Measurements from ENCODE around the gene POGLUT3.

Gene POGLUT3

GRCh38 chr11:108500721-108501120 is 2.5 kb upstream of the POGLUT3 start:
- DNase-seq (ENCODE audit: low spot score) = no peak

GRCh38 chr11:108500169-108500568 is 2.0 kb upstream of the POGLUT3 start:
- DNase-seq (ENCODE audit: low spot score) = no peak

GRCh38 chr11:108498816-108499408 is 728 bp upstream of the POGLUT3 start:
- DNase-seq (ENCODE audit: low spot score) = no peak

DNA sequence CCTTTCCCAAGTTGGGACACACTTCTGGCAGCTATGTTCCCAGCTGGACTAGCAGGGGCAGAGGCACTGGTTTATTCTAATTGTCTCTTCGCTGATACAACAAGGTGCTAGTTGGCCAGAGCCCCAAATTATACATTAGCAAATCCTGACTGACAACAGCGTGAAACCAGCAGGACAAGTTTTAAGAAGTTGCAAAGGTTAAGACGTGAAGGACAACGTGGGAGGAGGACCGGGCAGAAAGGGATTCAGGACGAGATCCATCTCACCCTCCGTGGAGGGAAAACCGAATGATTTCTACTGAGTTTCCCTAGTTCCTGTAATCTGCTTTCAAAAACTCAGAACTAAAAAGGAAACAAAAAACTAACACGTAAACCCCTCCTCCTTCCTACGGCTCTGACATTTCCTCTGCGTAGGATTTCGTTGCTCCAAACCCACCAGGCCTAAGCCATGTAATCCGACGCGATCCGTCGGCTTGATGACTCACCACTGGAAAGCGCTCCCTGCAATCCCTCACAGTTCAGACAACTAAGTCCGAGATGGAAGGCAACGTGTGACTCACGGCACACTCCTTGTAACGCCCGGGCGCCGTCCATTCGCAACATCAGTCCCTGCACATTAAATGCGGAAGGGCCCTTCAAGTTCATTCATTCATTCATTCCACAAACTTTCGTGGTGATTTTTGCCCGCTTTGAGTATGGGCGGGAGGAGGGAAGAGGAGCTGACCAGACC is 703 bp downstream of the POGLUT3 start:
- peak; percentile 94 for DNase-seq (ENCODE audit: low spot score)

DNA sequence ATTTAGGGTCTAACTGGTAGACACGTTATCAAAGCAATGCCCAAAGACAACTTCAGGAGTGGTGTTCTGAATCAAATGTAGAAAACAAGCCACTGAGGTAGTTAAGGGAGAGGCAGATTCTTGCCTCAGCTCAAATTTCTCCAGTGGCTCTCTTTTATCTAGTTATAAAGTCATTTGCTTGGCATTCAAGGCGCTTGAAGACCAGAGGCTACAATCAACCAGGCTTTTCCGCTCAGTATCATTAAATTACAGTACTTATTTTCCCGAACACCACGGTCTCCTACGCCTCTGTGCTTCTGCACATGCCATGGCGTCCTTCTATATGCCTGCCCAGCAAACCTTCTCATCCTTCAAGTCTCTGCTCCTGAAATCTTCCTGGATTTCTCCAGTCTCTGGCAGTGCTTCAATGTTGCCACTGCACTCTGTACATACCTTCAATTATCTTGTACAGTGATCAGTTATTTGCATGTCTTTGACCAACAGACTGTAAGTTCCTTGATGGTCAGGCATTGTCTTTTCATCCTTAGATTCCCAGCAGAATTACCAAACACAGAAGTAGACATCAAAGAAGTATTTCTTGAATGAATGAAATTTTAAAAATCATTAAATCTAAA is 1.4 kb downstream of the POGLUT3 start:
- peak; percentile 21 for DNase-seq (ENCODE audit: low spot score)

GRCh38 chr11:108495326-108495725 is 2.9 kb downstream of the POGLUT3 start:
- no peak for DNase-seq (ENCODE audit: low spot score)

DNA sequence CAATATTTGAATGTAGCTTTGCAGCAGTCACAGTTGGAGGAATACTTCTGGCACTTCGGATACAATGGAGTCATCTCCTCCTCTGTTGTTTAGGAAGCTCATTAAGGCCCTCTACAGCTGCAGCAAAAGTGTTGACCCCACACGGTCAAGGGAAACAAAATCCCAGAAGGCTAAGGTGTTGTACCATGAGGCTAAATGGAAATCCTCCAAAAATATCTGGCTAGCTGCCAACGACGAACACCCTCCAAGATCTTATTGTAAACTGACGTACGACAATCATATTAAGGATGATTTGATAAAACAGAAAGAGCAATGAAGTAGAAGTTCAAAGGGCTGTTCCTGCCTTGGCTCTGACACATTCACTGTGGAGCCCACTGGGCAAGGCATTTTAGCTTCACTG is 4.0 kb downstream of the POGLUT3 start:
- DNase-seq (ENCODE audit: low spot score) = no peak

DNA sequence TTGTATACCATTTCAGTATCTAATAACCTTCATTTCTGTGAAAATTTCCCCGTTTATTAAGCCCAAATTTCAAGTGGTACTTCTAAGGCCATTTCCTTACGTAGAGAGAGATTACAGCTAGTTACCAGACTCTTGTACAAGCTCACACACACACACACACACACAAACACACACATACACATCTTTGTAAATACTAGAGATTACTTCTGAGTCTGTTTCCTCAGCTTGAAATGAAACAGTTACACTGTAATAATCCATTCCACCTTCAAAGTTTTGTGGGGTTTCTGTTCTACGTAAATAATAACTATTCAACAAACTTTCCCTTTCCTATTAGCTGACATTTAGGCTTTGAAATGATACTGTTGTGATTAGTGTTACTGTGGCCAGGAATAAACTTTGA is 6.2 kb downstream of the POGLUT3 start:
- no peak for DNase-seq (ENCODE audit: low spot score)

DNA sequence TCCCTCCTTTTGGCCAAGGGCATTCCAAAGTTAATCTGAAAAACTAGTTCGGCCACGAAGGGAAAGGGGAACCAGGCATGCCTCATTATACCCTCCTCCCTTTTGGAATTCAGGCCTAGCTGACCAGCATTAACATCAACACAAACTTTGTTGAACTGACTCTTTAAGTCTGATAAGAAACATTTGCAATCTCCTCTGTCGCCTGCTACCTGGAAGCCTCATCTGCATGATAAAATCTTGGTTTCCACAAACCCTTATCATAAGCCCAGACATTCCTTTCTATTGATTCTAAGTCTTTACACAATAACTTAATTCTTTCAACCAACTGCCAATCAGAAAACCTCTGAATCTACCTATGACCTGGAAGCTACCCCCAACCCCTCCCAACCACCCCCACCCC is 11.4 kb downstream of the POGLUT3 start:
- no peak for DNase-seq (ENCODE audit: low spot score)

GRCh38 chr11:108486331-108486730 is 11.9 kb downstream of the POGLUT3 start:
- no peak for DNase-seq (ENCODE audit: low spot score)

- no peak for DNase-seq (ENCODE audit: low spot score)
Measured at GRCh38 chr11:108483163-108483562, 15.0 kb downstream of the POGLUT3 start.

DNA sequence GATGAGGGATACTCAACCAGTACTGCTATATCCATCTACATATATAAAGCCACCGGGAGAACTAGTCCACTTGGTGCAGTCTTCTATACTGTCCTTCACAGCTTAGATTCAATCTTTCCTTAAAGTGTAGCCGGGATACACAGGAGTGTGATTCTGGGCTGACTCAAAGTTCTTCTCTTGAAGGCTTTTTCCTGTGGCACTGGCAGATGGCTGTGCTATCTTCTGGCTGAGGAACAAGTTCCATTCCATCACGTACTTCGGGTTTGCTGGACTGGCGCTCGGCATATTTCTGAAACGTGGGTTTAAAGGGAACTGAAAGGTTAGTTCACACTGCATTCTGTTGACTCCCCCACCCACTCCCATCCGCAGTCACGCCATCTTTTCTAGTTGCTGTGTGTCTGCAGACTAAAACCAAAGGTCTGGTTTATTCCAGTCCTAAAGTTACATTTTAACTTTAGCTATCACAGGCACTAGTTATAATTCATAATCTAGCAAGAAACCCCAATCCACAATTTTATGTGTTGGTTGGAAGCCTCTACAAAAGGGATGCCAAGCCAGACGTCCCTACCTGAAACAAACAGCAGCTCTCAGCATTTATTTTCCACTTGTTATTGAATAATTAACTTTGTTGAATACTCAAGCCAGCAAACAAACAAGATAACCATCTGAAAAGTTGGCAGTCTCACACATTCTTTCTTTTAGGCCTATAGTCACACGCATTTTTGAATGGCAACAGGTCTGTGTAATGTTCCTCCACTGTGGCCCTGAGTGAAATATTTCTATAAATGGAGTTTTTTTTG is 23.3 kb downstream of the POGLUT3 start:
- DNase-seq (ENCODE audit: low spot score) = no peak

GRCh38 chr11:108472681-108473080 is 25.5 kb downstream of the POGLUT3 start:
- no peak for DNase-seq (ENCODE audit: low spot score)

GRCh38 chr11:108468478-108468864 is 29.7 kb downstream of the POGLUT3 start:
- DNase-seq (ENCODE audit: low spot score) = no peak

DNA sequence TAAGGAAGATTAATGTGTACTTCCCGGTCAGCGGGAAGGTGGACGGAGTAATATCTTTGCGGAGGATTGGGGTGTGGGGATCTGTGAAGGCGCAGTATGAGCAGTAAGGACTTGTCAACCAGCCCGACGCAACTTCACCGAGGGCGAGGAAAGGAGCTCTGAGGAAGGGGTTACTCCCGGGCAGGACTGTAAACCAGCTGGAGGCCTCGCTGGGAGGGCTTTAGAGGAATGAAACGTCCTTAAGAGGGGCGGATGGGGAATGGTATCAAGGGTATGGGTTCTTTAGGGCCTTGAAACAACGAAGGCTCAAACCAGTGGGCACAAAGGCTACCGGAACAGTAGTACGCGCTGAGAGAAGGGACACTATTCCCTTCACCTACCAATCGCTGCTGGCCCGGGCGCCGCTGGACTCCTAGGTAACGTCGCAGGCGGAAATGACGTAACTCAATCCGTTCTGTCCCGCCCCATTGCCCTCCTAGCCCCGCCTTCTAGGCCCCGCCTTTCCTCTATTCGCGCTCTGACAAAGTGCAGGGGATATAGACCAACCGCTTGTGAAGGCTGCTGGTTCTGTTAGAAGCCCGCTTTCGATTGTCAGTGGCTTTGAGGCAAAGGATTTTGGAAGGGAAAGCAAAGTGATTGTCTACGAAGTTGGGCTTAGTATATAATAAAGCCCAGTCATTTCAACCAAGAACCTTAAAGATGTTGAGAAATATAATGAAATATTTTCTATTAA is 30.9 kb downstream of the POGLUT3 start, which contains the start of gene C11orf65:
C11orf65 (minus strand) TSS at position 439 of the 733 bp plus-strand sequence. CDS start 5,970 bp downstream, outside the sequence.
- peak; percentile 82 for DNase-seq (ENCODE audit: low spot score)

GRCh38 chr11:108466405-108466804 is 31.8 kb downstream of the POGLUT3 start:
- DNase-seq (ENCODE audit: low spot score) = no peak

- no peak for DNase-seq (ENCODE audit: low spot score)
Measured at GRCh38 chr11:108453207-108453835, 44.9 kb downstream of the POGLUT3 start.

Data from hepatic stellate cell (primary cell).